ENCODE measurements around the gene CD86.

The CD86 gene

DNA sequence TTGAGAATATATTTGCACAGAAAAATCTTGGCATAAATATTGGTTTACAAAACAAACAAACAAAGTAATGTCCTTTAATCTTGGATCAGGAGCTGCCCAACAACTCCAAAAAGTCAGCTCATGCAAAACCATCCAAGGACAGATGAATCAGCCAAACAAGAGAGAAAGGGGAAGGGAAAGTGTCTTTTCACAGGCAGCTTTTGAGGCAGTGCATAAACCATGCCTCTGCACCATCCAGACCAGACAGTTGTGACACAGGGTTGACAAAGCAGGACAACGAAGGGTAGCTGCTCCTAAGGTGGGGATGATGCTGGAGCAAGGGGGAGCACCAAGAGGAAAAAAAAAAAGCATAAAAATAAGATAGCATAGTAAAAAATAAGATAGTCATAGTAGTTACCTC, 8.7 kb downstream of the CD86 start:
- Histone ChIP-seq H3K9me3 (ENCODE audit: control insufficient read depth, low read length) (no peaks in the 10 kb centered on the region), H3K9ac (ENCODE audit: low read length) (no peak overlapping the region), H3K27me3 (ENCODE audit: control insufficient read depth, insufficient read depth, low read length) (no peaks in the 10 kb centered on the region), H3K36me3 (ENCODE audit: control insufficient read depth, insufficient read depth, low read length) (no peaks in the 10 kb centered on the region), H3K4me1 (ENCODE audit: control insufficient read depth, insufficient read depth, low read length) (no peaks in the 10 kb centered on the region), H3K4me3 (ENCODE audit: low read length) (no peak overlapping the region)

DNA sequence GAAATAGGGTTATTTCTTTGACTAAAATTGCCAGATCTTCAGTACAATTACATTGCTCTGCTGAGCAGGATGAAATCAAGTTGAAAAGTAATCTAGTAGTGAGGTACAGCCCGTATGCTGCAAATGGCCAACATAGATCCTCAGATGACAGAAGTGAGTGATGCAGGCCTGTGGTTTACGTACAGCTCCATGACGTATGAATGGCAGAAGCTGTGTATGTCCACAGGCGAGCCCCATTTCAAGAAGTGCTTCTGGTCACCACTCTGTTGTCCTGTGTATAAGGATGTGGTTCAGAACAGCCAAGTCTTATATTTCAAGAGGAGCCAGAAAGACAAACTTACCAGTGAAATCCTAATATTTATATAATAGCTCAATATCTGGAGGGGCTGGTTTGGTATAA, 9.2 kb downstream of the CD86 start:
- no peaks in the 10 kb centered on the region for H3K27me3 ChIP-seq (ENCODE audit: control insufficient read depth, insufficient read depth, low read length)
- no peak overlapping the region for H3K9ac ChIP-seq (ENCODE audit: low read length)
- H3K9me3 ChIP-seq (ENCODE audit: control insufficient read depth, low read length): no peaks in the 10 kb centered on the region
- H3K4me3 ChIP-seq (ENCODE audit: low read length): no peak overlapping the region
- H3K36me3 ChIP-seq (ENCODE audit: control insufficient read depth, insufficient read depth, low read length): no peaks in the 10 kb centered on the region
- no peaks in the 10 kb centered on the region for H3K4me1 ChIP-seq (ENCODE audit: control insufficient read depth, insufficient read depth, low read length)

DNA sequence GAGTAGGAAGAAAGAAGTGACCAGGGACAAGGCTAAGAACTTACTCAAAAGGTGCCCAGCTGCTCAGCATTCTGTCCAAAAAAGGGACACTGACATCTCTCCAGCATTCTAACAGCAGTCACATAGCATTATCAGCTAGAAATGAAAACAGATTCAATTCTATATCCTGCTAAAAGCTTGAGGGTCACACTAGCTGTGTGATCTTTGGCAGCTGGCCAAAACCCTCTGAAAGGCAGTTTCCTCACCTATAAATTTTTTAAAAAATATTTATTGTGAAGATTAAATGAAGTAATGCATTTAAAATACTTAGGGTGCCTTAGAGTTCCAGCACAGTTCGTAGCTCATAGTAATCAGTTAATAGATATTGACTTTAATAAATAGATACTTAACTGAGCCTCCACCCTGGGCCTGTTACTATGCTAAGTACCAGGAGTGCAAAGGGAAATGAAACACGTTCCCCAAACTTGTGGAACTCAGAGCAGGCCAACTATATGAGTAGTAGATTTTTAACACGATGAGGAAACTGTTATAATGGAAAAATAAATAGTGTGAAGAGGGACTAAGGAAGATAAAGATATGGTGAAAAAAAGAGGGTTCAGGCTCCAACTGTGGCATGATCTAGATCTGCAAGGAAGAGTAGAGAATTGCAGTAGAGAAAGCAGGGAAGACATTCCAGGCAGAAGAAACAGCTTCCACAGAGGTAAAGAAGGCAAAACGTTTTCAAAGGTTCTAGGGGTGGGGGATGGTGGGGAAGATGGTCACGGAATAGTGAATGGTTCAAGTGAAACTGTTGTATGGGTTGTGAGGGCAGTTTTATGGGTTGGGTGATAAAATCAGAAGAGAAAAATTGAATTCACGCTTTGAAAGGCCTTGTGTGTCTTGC, 11.4 kb downstream of the CD86 start:
- Histone ChIP-seq H3K9me3 (ENCODE audit: control insufficient read depth, low read length) (no peaks in the 10 kb centered on the region), H3K4me3 (ENCODE audit: low read length) (no peak overlapping the region), H3K9ac (ENCODE audit: low read length) (no peak overlapping the region), H3K36me3 (ENCODE audit: control insufficient read depth, insufficient read depth, low read length) (no peaks in the 10 kb centered on the region), H3K4me1 (ENCODE audit: control insufficient read depth, insufficient read depth, low read length) (no peaks in the 10 kb centered on the region), H3K27me3 (ENCODE audit: control insufficient read depth, insufficient read depth, low read length) (no peaks in the 10 kb centered on the region)

DNA sequence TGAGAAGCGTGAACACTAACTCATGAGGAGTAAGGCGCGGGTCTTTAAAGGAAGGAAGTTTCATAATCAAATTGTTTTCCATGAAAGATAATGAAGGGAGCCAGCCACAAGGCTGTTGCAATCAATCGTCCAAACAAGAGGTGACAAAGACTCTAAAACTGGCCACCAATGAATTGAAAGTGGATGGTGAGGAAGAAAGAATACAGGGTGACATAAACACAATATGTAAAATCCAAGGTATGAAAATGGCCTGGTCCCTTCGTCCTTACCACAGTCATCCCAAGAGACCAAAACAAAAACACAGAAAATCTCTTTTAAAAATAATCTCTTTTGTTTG, 12.0 kb downstream of the CD86 start:
- Histone ChIP-seq H3K36me3 (ENCODE audit: control insufficient read depth, insufficient read depth, low read length) (no peaks in the 10 kb centered on the region), H3K9ac (ENCODE audit: low read length) (no peak overlapping the region), H3K27me3 (ENCODE audit: control insufficient read depth, insufficient read depth, low read length) (no peaks in the 10 kb centered on the region), H3K9me3 (ENCODE audit: control insufficient read depth, low read length) (no peaks in the 10 kb centered on the region), H3K4me1 (ENCODE audit: control insufficient read depth, insufficient read depth, low read length) (no peaks in the 10 kb centered on the region), H3K4me3 (ENCODE audit: low read length) (no peak overlapping the region)

DNA sequence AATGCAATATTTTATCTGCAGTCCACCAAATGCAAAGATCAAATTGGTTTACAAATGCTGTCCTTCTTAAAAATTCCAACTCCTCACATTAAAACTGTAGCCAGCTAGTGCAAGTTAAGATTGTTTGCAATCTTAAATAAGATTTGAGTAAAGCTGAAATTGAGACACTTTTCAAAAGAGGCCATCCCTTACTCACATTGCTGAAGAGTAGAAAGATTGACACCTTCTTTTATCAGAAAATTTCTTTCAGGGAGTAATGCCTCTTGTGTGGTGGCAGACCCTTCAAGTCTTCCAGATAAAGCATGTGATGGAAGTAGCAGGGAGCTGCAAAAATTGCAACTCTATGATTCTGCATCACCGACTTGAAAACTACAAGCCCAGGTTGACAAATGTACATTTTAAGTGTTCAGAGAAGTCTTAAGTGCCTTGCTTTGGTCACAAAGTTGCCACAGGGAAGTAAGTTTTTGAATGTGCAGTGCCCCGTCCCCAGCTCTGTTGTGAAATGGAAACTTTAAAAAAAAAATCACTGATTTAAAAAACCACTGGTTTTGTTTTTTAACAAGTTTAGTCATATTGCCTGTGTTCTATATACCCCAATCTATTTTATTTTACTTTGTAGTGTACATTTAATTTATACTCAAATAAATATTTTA, 12.6 kb downstream of the CD86 start:
- no peak overlapping the region for H3K9ac ChIP-seq (ENCODE audit: low read length)
- no peaks in the 10 kb centered on the region for H3K9me3 ChIP-seq (ENCODE audit: control insufficient read depth, low read length)
- H3K4me3 ChIP-seq (ENCODE audit: low read length): no peak overlapping the region
- H3K4me1 ChIP-seq (ENCODE audit: control insufficient read depth, insufficient read depth, low read length): no peaks in the 10 kb centered on the region
- H3K27me3 ChIP-seq (ENCODE audit: control insufficient read depth, insufficient read depth, low read length): no peaks in the 10 kb centered on the region
- H3K36me3 ChIP-seq (ENCODE audit: control insufficient read depth, insufficient read depth, low read length): no peaks in the 10 kb centered on the region

DNA sequence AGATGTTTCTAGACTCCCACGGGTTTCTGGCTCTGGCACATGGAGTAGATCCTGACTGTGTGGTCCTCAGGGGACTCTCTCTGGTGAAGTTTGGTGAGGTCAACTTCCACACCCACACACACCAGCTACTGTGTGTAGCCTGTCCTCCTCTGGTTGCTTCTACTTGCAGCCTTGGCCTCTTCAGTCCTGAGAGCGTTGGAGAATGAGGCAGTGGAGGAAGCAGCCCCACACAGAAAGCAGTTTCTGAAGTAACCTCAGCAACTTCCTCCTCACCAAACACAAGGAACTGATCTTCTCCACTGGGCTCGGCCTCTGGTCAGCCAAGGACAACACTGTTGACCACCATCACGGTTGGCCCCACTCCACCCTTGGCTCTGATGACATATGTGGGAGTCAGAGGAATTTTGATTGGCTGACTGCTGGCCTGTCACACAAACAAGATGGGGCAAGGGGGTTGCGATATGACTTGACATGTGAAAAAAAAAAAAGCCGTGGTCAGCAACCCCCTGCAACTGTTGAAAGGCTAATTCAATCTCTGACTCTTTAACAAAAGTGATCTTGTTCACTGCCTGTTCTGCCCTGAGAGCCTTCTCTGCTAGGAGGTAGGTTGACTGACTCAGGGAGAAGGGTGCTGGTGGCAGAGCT, 19.6 kb downstream of the CD86 start:
- H3K9ac ChIP-seq (ENCODE audit: low read length): no peak overlapping the region
- no peak overlapping the region for H3K4me3 ChIP-seq (ENCODE audit: low read length)
- no peaks in the 10 kb centered on the region for H3K4me1 ChIP-seq (ENCODE audit: control insufficient read depth, insufficient read depth, low read length)
- no peaks in the 10 kb centered on the region for H3K36me3 ChIP-seq (ENCODE audit: control insufficient read depth, insufficient read depth, low read length)
- H3K27me3 ChIP-seq (ENCODE audit: control insufficient read depth, insufficient read depth, low read length): no peaks in the 10 kb centered on the region
- H3K9me3 ChIP-seq (ENCODE audit: control insufficient read depth, low read length): no peaks in the 10 kb centered on the region

DNA sequence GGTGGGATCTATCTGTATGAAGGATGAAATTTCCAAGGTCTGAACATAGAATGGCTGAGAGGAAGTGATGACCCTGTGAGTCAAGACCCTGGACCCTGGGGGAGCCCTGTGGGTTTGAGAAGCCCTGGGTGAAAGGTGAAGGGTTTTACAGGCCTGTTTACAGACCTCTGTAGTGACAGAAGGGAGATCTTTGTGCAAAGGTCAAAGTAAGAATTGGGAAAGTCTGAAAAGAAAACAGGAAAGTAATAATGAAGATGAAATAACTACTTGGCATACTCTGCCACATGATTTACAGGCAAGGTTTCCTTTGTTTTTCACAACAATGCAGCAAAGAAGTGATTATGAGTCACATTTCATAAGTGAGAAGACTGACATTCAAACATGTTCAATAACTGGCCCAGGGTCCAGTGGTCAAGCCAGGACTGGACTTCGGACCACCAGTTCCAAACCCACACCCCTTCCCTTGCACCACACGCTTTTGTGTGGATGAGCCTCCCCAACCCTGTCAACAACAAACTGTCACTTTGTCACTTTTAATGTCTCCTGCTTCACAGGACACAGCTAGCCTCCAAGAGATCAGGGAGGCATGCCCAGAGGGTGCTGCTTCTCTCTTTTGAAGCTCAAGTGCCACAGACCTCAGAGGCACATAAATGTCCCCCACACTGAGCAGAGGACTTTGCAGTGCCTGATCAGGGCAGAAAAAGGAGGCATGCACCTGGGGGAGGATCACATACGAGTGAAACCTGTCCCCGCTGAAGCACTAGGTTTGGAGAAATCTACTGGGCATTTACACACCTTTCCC, 21.5 kb downstream of the CD86 start:
- H3K9ac ChIP-seq (ENCODE audit: low read length): no peak overlapping the region
- H3K36me3 ChIP-seq (ENCODE audit: control insufficient read depth, insufficient read depth, low read length): no peaks in the 10 kb centered on the region
- no peaks in the 10 kb centered on the region for H3K9me3 ChIP-seq (ENCODE audit: control insufficient read depth, low read length)
- H3K4me1 ChIP-seq (ENCODE audit: control insufficient read depth, insufficient read depth, low read length): no peaks in the 10 kb centered on the region
- H3K4me3 ChIP-seq (ENCODE audit: low read length): no peak overlapping the region
- H3K27me3 ChIP-seq (ENCODE audit: control insufficient read depth, insufficient read depth, low read length): no peaks in the 10 kb centered on the region

DNA sequence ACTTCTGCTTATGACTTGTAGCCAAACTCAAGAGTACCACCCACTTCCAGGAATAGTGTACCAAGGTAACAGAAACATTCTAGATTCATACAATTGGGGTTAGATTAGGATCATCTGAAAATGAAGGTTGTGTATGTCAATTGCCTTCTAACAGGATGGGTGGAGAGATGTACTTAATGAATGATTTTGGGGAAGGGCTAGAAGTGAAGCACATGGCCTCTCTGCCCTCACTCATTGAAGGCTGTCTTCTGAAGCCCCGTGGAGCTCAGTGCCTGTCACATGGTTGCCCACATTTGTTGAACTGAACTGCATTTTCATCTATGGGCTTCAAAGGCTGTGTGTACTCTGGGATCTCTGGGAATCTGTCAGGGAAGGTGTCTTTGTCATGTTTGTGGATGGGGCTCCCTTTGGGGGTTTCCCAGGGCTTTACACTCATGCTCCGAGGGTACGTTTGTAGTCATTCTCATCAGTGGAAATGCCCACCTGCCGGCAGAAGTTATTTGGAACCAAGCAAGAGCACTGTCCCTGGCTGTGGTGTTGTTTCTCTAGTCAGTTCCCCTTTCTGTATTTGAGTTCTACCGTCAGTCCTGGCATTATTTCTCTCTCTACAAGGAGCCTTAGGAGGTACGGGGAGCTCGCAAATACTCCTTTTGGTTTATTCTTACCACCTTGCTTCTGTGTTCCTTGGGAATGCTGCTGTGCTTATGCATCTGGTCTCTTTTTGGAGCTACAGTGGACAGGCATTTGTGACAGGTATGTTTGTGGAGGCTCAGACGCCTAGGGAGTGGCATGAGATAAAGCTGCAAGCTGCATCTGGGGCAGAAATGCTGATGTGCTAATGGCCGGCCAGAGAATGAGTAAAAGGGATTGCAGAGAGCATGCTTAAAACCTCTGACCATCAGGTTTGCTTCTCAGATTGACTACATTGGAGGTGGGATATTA, 22.4 kb downstream of the CD86 start:
- Histone ChIP-seq H3K36me3 (ENCODE audit: control insufficient read depth, insufficient read depth, low read length) (no peaks in the 10 kb centered on the region), H3K9ac (ENCODE audit: low read length) (no peak overlapping the region), H3K4me3 (ENCODE audit: low read length) (no peak overlapping the region), H3K4me1 (ENCODE audit: control insufficient read depth, insufficient read depth, low read length) (no peaks in the 10 kb centered on the region), H3K27me3 (ENCODE audit: control insufficient read depth, insufficient read depth, low read length) (no peaks in the 10 kb centered on the region), H3K9me3 (ENCODE audit: control insufficient read depth, low read length) (no peaks in the 10 kb centered on the region)

DNA sequence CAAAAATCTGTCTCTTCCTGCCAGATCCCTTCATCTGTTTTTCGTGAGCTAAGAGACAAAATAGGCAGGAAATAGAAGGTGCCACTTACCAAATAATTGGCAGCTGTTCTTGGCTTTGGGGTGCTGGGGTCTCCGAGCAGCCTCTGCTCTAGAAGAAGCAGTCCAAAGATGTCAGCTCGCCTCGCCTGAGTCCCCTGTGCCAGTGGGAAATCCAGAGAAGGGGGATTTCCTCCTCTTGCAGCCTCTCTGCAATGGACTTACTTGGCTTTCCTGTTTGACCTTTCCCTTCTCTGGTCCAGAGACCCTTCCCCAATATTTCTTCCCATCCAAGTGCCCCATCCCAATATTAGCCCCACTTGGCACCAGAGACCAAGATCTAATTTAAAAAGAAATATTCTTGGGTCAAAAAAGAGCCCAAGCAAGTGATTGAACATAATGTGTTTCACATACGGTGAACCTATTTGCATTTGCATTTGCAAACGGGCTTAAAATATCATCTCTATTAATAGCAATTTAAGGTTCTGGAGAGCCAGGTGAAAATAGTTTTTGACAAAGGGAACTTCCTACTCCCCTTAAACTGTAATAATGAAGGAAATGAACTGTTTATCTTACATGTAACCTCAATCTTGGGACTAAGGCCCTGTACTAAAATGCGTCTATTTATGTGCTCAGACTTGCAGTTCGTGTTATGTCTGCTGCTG, 23.2 kb downstream of the CD86 start:
- no peaks in the 10 kb centered on the region for H3K36me3 ChIP-seq (ENCODE audit: control insufficient read depth, insufficient read depth, low read length)
- H3K9ac ChIP-seq (ENCODE audit: low read length): no peak overlapping the region
- H3K4me1 ChIP-seq (ENCODE audit: control insufficient read depth, insufficient read depth, low read length): no peaks in the 10 kb centered on the region
- H3K27me3 ChIP-seq (ENCODE audit: control insufficient read depth, insufficient read depth, low read length): no peaks in the 10 kb centered on the region
- no peak overlapping the region for H3K4me3 ChIP-seq (ENCODE audit: low read length)
- H3K9me3 ChIP-seq (ENCODE audit: control insufficient read depth, low read length): no peaks in the 10 kb centered on the region

DNA sequence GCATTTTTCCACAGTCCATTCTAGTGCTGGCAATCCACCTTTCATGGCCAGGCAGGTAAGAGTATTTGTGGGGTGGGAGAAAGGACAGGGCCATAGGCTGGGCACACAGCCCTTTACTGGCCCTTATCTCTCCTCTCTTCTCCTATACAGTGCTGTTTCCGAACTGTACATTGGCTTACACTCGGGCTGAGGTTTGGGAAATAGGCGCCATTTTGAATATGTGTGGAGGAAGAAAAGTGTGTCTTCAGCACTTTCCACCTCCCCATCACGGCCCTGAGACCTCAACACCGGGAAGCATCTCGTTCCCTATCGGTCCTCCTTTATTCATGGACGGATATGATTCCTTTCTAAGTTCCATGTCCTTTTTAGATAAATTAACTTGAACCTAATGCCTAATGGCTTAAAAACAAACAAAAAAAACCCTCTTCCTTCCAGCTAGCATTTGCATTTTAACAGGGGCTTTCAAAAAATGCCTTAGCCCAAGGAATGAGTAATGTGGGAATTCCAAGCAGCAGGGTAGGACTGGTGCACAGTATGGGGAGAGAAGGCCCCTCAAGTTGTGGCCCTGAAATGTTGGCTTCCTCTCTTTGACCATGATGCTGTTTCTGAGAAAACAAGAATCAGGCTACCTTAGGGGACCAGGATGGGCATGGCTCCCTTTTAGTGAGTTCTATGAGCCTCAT, 24.5 kb downstream of the CD86 start:
- Histone ChIP-seq H3K4me1 (ENCODE audit: control insufficient read depth, insufficient read depth, low read length) (no peaks in the 10 kb centered on the region), H3K9me3 (ENCODE audit: control insufficient read depth, low read length) (no peaks in the 10 kb centered on the region), H3K4me3 (ENCODE audit: low read length) (no peak overlapping the region), H3K36me3 (ENCODE audit: control insufficient read depth, insufficient read depth, low read length) (no peaks in the 10 kb centered on the region), H3K9ac (ENCODE audit: low read length) (no peak overlapping the region), H3K27me3 (ENCODE audit: control insufficient read depth, insufficient read depth, low read length) (no peaks in the 10 kb centered on the region)

All from mucosa of stomach (tissue), 1 donor.